Stimulated activated CD4-positive, alpha-beta T cell treated with anti-CD3 and anti-CD28 coated beads, Interleukin-1b, Interleukin-23, amount 100 ng/mL, for 1 hour (primary cell): ENCODE results near the gene TTC7B.

ENCODE experiments used
- DNase-seq, 2 donors: peaks; one replicate each; pipeline ENCODE4 v3.0.0-alpha.2; 2020; ENCODE audit warnings: low read depth in 2 of 2

The TTC7B gene

DNA sequence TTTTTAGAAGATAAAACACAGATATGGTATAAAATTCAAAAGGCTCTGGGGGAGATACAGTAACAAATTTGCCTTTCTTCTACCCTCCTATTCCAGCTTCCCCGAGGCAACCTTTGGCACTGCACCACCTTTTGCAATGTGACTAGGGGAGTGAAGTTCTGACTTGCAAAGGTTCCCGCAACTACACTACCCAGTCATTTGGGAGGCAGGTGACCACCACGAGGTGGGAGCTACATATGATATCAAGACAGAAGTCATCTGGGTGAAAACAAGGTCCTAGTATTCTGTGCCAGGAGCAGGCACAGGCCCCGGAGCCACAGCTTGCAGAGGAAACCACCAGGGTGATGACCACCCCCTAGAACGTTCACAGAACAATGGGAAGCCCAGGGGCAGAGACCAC lies 141.5 kb downstream of the TTC7B start:
- DNase-seq, result no peak

DNA sequence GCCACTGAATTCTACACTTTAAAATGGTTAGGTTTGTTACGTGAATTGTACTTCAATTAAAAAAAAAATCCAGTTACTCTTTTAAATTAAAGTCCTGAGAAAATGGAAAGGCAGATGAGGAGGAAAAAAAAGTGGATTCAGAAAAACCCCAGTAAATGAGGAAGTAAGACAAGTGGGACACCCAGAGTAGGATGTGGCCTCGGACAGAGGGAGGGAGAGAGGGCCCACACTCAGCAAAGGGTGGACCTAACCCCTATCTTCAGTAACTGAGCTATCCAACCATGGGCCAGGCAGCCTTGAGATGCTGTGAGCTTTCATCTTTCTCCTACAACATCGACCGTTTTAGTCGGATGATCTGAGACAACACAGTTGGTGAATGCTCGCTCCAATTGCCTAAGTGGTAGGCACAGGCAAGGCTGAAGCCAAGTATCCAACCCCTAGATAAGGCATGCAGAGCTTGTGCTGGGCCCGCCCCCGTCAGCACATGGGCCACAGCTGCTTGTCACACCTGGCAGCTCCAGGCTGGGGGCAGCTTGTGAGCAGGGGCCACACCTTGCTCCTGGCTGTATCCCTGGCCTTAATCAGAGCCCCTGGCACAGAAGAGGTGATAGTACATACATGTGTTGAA lies 142.1 kb downstream of the TTC7B start:
- no peak for DNase-seq

DNA sequence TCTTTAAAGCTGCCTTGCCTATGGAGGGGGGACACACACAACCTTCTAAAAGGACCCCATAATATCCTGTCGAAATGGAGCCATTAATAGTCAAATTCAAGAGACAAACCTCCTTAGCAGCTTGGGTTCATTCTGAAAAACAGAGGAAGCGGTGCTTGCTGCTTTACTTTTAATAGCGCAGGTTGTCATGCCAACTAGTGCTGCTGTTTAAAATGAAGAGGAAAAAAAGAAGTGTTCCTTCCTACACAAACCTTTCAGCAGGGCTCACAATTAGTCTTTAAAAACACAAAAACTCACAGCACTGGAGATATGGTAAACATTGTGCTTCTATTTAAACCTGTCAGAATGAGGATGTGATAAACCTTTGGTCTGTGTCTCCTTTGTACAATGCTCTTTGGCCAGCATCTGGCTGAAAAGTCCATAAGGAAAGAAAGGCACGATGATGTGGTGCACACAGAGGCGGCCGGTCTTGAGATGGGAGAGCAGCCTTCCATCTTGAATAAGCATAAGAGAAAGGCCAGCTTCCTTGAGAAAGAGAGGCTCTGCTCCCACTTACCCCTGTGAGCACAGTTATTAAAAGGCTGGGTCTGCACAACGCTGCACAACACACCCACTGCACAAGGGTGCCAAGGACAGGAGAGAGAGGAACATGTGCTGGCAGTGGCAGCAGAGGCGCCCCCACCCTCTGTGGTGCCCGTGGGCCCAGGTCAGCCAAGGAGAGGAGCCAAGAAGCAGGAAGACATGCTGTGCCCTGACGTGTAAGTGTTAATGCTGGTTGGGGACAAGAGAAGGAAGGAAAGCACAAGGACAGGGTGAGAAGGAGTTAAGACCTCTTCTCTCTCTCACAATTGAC lies 144.6 kb downstream of the TTC7B start:
- no peak for DNase-seq

DNA sequence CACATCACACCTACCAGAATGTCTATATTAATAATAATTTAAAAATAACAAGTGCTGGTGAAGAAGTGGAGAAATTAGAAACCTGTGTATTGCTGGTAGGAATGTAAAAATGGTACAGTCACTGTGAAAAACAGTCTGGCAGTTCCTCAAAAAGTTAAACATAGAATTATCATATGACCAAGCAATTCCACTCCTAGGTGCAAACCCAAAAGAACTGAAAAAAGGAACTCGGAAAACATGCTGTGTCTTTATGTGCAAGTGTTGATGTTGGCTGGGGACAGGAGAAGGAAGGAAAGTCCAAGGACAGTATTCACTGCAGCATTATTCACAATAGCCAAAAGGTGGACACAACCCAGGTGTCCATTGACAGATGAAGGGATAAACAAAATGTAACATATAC lies 146.5 kb downstream of the TTC7B start:
- DNase-seq, result no peak

DNA sequence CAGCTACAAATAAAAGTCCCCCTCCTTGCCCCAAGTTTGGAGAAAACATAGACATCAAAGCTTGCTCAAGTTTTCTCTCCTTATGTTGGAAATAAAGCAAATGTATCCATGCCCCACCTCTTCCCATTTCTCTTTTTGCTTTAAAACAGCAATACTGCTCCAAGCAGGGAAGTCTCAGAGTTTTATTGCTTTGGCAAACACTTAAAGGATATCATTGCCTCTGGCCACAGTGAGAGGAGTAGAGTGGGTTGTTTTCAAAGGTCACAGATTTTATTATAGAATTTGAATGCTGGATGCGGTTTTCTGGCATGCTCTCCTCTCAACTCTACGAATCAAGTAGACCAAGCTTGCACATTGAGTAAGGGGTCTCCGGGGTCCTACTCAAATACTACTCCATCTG lies 149.7 kb downstream of the TTC7B start:
- no peak for DNase-seq

DNA sequence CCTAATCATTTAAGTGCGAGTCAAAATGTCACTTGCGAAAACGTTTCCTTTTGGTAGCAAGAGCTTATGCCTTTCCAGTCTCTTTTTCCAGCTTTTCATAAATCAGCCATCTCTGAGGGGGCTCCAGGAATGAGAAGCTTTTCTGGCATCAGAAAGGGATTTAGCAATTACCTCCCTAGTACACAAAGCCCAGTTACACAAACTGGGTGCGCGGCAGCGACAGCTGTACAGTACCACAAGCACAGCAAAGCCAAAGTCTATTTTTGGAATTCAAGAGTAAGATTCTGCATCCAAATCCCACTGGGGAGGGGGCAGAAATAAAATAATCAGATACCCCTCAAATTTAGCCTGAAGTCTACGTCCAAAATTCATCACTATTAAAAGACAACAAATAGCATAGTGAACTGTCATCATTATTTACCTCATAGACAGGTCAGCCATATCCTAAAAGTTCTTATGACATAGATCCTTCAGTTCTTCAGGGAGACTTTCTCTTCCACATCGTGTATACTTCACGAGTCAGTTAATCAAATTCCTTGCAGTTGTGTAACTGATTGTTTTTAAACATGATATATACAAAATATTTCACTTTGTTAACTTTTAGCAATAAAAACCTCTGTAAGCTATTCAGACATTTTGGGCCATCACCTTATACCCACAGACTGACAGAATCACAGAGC lies 150.8 kb downstream of the TTC7B start:
- no peak for DNase-seq

DNA sequence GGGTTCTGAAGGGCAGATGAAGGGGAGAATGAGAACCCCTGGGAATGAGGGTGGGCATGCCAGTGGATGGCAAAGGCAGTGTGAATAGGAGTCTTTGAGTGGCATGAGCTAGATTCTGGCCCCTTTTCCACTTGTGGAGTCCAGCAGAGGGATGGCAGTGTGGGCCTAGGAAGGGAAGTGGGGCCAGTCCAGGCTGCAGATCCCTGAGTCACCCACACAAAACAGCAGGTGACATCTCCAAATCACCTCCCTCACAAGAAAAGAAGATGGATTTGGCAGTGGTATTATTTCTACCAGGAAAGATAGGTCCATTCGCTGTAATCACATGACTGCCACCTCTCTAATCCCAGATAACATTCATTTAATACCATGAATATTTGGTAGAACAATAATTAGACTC lies 151.3 kb downstream of the TTC7B start:
- DNase-seq, result no peak

DNA sequence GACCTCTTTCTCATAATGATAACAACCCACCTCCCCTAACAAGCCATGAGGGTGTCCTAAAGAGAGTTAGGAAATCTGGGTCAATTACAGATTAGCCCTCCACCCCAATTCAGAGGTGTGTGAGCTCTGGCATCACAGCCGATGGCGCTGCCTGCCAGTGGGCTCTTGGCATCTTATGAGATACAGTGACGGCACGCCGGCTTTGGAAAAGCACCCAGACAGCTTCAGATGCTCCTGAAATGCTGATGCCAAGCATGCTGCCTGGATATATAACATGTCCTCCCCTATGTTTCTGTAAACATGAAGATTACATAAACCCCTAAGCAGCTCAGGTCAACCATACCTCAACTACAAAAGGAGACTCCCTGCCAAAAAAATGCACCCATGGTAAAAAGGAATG lies 152.6 kb downstream of the TTC7B start:
- DNase-seq, result no peak

DNA sequence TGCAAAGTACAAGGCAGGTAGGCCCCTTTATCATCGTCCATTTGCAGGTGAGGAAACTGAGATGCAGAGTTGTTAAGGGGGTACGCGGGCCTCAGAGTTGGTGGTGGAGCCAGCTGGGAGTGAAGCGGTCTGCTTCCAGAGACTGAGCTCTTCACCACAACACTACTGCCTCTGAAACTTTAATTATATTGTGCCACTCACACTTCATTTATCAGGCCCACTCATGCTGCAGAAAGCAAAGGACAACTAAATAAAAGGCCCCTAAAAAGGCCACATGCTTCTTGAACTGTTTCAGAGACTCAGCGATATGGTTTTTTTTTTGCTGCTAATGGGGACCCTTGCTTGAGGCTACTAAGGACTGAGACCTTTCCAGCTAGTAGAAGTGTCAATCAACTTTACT lies 153.1 kb downstream of the TTC7B start:
- no peak for DNase-seq

DNA sequence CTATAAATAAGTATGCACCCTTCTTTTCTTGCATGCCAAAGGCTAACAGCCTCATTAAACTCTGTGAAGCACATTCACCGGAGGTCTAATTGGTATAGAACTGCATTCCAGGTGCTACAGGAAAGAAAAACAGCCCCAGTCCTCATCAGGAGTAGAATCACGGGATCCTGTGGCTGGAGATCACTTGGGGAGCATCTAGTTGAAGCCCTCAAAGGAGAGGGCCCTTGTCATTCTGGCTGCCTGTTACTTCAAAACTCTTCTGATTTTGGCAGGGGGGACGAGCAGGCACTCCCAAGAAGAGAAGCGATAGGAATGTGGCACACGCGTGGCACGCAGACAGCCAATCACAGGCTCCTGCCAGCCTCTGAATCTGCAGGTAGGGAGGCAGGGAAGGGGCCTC lies 154.4 kb downstream of the TTC7B start:
- DNase-seq, result no peak

DNA sequence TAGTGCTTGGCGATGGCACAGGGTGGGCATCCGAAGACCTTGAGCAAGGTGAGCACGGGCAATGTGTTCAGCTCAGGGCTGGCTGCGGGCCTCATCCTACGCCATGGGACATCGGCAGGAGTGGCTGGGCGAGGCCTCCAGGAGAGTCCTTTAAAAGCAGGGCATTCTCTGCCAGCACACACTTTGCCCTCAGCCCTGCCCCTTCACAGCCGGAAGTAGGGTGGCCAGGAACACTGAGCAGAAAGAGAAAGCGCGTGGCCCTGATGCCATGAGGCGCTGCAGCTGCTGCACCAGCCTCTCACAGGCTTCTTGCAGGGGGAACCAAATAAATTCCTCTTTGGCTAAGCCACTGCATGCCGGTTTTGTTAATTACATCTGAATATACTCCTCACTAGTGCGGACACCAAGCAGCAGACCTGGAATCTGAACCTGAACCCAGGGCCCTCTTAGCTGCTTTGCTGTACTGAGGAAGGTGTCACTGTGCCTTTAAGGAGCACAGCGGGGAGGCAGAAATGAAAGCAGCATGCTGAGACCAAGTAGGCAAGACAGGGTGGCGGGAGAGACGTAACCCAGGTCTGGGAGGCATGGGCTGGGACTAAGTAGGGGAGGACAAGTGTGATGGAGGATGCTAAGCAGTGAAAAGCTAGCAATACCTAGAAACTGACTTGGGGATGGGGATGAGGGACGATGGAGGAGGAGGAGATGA lies 155.2 kb downstream of the TTC7B start:
- no peak for DNase-seq

DNA sequence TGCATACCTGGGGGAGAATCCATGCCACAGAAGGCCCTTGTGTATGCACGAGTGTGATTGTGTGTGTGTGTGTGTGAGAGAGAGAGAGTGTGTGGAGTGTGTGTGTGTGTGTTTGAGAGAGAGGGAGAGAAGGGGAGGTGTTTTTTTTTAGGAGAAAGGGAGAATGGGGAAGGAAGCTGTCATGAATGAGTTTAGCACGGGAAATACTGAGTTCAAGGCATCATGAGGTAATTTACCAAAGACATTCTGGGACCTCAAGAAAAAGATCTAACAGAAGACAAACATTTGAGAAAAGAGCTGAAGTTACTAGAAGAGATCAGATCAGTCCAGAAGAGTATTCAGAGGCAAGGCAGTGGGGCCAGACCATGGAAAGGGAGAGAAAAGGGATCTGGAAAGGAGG lies 157.1 kb downstream of the TTC7B start:
- DNase-seq, result no peak

DNA sequence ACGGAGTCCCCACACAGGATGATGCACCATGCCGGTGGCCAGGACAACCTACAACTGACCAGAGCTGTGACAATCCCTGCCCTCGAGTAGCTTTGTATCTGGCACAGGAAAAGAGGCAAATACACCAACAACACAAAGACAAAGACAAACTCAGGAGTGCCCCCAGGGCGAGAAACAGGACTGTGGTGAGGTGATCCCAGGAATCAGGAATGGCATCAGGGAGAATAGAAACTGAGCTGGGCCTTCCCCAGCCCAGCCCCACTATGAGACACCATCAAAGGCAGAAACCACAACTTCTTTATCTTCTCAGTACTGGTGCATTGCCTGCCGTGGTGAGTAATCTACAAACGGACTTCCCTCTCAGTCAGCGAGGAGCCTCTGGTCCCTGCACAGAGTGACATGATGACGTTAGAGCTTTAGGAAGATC lies 157.7 kb downstream of the TTC7B start:
- no peak for DNase-seq

DNA sequence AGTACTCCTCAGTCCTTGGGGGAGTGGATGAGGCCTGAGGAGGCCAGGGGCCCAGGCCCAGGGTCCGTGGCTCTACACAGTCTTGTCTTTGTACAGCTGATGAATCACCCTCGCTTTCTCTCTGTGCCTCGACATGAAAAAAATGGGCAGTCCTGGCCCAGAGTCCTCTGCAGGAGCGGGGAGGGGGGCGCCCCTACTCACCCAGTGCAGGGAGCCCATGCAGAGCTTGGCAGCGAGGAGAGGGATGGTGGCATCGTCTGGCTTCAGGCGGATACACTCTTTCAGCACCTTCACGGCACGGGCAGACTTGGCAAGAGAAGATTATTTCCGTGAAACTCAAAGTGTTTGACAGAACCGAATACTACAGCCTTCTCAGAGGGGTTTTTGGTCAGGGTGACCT lies 159.3 kb downstream of the TTC7B start:
- DNase-seq, result no peak

DNA sequence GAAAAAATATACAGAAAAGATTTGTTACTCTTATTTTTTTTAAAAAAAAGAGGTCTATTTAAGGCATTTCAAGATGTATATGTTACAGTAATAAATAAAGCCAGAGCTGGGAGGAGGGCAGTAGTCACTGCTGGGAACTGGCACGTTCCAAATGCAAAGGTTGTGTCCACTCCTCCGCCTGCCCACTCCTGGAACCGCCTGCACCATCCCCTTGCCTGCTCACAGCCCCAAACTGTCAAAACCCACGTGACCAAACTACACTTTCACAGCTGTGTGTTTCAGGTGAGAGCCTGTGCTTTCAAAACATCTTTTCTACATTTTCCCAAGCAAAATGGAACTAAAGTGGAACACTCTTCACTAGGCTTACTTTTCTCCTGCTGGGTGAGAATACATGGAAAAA lies 160.4 kb downstream of the TTC7B start:
- no peak for DNase-seq

DNA sequence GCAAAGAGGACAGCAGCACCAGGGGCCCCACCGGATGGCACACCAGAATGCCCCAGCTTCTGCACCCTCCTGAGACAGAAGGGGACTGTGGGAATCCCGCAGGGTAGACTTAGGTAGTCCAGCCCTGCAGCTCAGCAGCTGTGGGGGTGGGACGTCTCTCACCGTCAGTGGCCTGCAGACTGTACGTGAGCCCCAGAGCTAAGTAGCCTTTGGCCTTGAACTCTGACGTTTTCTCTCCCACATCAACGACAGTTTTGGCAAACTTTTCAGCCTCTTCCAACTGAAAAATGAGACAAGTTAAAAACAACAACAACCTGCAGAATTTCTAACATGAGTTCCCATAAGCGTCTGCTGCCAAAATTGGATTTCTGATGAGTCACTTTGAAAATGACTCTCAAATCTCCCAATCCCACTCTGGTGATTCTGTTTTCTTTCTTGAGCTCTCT lies 161.4 kb downstream of the TTC7B start:
- no peak for DNase-seq

DNA sequence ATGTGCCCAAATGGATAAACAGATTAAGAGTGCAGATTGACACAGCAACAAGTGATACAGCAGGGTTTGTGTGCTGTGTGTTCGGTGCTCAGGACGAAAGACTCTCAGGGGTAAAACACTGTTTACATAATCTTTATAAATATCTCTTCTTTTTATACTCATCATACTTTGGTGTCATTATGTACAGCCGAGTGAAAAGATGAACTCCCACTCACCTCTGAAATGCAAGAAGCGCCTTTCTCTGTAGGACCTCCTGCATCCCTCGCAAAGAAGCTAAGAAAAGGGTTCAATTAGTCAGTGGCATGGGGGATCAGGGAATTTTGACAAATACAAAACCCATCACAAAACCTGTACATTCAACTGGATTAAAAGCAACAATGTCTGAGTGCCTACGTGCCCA lies 163.6 kb downstream of the TTC7B start:
- DNase-seq, result no peak

DNA sequence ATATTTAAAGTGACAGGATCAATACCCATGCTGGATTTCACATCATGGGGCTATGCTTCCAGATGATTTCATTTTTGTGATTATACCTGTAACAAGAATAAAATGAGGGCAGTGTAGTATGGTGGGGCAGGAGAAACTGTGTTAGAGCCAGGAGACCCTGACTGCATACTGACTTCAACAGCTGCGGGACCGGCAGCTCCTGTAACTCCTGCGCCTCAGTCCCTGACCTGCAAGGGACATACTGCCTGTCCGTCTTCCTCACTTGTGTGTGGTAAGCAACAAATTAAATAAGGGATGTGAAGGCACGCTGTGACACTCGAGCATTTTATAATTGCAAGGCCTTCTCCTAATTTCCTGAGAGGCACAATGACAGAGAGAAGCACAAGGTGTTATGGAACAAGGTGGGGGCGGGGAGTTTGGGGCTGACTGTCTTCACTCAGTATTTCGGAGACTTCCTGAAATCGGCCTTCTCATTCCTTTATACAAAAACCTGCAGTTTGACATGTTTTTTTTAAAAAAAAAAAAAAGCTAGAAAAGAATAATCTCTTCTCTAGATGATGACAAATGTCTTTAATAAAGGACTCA lies 164.2 kb downstream of the TTC7B start:
- DNase-seq, result no peak

DNA sequence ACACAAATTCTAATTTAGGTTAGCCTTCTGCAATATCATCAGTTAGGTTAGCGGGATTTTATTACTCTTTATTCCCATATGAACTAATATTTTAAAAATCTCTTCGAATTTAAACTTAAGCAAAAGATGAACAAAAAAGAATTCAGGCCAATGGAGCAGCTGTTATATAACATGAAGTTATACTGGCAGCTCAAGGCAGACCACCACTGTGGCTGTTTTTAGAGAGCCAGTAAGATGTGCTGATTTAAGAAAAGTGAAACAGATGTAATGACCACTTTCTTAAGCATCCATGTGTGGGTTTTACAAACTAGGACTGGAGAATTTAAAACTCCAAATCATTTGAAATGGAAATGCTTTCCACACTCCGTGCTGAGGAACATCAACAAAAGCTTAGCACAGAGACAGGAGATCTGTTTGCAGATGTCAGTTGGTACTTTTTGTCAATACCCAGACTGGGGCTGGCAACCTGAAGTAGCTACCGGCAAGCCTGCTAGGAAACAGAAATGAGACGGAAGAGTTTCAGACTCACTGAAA lies 164.9 kb downstream of the TTC7B start:
- no peak for DNase-seq

DNA sequence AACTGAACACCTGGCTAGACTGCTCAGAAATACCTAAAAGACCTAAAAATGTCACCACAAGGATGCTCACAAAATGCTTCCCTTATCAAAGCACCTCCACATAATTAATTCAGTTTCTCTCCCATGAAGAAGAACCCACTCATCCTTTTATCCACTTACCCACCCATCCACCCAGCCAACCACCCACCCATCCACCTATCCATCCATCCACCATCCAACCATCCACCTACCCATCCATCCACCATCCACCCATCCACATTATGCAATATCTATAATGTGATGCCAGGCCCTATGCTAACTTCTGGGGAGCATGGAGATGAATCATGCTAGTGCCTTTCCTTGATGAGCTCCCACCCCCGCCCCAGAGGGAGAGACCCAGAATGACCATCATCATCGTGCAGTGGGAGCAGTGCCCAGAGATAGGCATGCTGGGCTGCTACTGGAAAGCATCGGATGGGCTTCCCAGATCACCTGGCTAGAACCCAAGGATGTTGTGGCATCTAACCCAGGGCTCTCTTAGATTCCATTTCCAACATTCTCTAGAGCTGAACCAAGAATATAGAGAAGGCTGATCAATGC lies 166.6 kb downstream of the TTC7B start:
- DNase-seq, result no peak

DNA sequence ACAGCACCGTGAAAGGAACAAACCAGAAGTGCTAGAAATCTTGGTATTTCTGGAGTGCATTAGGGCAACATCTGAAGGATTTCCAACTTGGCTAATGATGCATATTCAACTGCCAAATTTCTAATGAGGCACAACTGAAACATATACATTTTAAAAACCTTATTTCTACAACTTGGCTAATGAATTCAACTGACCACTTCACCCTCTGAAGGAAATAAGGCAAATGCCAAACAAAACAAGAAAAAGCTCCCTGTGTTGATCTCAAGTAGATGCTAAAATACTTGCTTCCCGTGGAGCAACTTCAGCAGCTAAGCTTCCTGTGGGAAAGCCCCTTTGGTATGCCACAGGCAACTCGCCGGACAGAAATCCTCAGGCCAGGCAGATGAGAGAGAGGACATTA lies 167.1 kb downstream of the TTC7B start:
- DNase-seq, result no peak
